KBM-7 (cell line): ENCODE data around the gene REEP2.

Experiments
- DNase-seq: peaks from one replicate; pipeline ENCODE4 v3.0.0-alpha.2; 2015
- in situ Hi-C: fragments of 300-500 bp; cut with MboI; formaldehyde crosslinking; loops from 2 replicates; pipeline ENCODE4 v1.14.3; 2020; ENCODE audit warnings: low sequenced_read_pairs, low pct_unique_long_range_greater_than_20kb, mixed read lengths

REEP2 gene

DNA sequence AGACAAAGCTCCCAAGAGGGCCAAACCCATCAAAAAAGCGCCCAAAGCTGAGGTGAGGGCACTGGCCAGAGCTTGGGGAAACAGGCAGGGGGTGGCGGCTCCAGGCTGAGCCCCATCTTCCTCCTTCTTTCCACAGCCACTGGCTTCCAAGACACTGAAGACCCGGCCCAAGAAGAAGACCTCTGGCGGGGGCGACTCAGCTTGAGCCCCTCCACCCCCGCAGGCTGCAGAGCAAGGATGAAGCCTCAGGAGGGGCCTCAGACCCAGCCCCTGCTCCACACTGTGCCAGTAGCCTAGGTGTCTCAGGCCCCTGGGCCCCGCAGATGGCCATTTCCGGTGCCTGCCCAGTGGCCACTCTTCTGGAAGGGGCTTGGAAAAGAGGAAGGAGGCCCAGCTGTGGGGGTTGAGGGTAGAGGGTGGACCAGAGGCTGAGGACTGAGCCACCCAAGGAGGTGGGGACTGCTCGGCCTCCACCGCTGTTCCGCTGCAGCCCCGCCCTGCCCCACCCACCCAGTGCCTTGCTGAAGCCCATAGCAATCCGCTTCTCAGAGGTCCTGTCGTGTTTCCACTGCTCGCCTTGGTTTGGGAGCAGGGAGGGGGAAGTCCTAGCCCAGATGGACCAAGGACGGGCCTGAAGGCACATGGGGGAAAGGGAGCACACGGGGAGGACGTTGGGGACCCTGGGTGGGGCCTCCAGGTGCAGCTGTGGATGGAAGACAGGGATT is 6.9 kb downstream of the REEP2 start:
- in situ Hi-C loops, result no loop called here
- DNase-seq, result no peak

DNA sequence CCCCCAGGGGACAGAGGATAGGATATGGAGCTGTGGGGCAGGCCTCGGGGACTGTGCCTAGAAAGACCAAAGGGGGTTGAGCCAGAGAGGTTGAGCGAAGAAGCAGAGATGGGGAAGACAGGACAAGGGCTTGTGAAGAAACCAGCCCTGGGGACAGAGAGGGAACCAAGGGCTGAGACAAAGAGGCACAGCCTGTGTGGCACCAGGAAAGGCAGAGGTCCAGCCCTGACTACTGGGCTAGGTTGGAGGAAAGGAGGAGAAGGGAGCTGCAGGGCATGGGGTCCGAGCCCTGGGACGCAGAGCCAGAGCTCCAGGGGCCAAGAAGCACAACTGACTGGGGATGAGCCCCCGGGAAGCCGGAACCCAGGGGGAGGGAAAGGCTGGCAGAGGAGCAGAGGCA is 9.2 kb downstream of the REEP2 start:
- in situ Hi-C loops, result no loop called here
- no peak for DNase-seq

DNA sequence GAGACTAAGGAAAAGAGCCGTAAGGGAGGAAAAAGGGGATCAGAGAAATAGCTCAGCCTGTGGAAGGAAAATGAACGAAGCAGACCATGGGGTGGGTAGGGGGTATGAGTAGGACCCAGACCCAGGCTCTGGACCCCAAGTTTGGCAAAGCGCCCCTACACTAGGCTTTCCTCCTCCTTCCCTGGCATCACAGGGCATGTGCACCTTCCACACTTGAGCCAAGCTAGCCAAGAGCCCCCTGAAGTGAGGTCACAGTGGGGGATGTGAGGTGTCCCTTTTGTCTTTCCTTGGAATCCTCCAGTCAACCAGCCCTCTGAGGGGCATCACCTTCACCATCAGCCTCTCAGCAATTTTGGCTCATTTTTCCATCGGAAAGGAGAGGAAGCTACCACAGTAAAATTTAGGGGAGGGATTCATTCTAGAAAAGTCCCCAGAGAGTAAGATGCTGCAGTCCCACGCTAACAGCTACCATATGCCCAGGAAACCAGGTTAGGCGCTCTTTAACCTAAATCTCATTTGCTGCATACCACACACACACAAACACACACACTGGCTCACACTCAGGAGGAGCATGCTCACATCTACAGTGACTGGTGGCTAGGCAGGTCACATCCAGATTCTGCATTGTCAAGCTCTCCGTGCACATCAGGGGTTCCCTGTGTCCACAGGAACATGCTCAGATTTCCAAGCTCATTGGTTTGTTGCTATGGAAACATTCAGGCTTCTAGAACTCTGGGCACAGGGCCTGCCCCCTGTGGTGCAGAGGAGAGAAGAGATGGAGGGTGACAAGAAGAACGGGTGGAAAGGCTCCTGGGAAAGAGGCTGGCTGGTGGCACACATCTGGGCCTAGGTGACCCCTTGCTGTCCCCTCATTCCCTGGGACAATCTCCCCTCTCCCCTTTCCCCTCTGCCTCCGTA is 9.9 kb downstream of the REEP2 start:
- in situ Hi-C loops, result no loop called here
- no peak for DNase-seq

DNA sequence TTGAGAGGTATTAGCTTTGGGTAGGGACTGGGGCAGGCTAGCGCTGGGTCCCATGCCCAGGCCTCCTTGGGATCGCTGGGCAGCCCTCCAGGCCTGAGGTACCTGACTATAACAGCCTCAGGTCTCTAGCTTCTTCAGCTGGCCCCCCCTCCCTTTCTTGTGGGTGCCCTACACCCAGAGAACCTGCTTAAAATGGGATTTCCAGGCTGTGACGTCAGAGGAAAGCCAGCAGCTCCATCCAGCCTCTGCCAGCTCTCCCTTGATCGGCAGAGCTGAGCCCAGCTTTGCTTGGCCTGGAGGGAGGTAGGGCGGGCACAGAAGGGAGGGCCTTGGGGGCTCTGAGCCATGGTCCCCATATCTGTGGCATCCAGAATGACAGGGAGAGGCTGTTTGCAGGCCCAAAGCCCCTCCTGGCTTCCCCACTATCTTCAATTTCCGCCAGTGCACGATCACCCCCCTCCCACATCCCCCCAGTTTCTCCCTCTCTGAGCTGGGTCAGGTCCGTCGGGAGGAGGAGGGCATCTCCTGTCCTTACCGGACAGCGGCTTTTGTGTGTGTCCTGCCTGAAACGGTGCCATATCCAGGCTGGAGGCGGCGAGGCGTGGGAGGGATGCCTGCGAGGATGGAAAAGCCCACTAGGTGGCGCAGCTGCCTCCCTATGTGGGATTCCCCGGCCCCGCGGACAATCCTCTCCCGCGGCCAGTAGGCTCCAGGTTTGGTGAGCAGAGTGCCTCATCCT is 10.8 kb downstream of the REEP2 start:
- in situ Hi-C loops, result no loop called here

DNA sequence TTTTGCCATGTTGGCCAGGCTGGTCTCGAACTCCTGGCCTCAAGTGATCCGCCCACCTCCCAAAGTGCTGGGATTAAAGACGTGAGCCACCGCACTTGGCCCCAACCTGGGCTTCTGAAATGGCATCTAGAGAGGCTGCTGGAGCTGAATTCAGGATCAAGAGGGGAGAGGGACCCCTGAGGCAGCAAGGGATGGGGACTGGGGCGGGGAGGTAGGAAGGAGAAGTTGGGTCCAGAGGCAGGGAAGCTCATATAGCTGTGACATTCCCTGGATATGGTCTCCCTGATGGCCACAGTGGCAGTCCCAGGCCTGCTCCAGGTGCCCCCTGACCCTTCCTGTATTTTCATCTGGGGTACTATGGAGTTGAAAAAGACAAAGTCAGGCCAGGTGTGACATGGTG is 12.1 kb downstream of the REEP2 start:
- in situ Hi-C loops, result no loop called here
- no peak for DNase-seq

More for the DNA sequence above, 10.8 kb downstream of the REEP2 start:
- peak; percentile 91 for DNase-seq

DNA sequence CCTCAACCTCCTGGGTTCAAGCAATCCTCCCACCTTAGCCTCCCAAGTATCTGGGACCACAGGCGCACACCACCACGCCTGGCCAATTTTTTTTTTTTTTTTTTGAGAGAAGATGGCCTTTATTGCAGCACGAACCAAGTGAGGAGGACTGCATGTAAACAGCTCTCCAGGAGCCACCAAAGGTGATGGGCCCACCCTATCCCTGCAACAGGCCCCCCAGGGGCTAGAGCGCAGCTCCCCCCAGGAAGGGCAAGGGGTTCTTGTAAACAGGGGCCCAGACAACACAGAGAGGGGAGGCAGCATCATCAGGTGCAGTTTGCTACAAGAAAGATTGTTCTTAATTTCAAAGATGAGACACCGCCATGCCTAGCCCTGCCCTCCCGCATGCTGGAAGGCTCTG is 13.9 kb downstream of the REEP2 start:
- in situ Hi-C loops, result no loop called here
- no peak for DNase-seq

DNA sequence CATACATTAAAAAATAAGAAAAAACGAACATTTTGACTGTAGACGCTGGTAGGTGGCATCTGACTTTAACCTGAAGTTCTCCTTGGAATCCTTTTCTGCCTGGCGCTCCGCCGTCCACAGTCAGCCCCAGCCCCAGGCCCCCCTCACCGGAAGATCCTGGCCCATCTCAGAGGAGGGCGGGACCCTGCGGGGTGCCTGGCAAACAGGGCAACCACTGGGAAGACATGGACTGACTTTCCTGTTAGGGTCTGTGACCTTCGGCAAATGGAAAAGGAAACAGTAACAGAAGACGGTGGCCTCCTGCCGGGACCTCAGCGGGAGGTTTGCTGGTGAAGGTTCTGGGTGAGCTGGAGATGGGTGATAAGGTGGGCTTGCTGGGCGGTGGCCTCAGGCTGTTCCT is 14.7 kb downstream of the REEP2 start:
- in situ Hi-C loops, result no loop called here
- DNase-seq, result no peak

DNA sequence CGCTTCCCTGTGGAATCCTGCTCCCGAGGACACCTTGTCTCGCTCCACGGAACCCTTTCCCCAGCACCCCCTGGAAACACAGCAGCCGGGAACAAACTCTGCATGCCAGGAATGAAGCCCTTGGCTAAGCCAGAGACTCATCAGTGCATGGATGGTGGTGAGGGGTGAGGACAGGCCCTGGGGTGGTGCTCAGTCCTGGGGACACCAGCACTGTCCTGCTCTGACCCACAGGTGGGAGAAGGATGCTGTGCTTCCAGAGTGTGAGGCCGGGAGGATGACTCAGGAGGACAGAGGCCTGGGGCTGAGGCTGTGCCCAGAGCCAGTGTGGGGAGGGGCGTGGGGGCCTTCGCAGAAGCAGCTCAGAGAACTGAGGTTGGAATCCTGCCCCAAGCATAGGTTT is 15.3 kb downstream of the REEP2 start:
- no peak for DNase-seq
- in situ Hi-C loops, result no loop called here

DNA sequence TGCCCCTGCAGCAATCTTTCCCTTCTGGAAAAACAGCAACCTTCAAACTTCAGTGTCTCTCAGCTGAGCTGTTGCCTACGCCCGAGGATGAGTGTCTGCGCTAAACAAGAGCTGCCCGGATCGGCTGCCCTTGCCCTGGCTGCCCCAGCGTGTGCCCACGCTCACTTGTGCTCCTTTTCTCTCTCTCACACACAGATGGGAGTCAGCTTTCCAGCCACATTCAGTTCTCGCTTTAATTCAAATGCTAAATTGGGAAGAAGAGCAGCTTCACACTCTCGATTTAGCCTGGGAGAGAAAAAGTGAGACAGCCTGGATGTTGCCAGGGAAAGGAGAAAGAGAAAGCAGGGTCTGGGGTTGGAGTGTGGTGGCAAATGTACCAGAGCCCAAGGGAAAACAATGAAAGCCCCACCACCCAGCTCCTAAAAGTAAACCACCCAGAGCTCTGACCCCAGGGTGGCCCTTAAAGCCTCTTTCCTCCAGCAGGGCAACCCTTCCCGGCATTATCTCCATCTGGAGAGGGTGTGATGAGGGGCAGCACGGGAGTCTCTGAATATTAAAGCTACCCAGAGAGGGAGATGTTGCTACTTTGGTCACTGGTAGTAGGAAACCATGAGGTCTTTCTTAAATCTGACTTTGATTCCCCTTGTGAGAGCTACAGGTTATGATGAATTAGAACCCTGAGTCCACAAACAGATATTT is 16.5 kb downstream of the REEP2 start:
- in situ Hi-C loops, result no loop called here
- no peak for DNase-seq

DNA sequence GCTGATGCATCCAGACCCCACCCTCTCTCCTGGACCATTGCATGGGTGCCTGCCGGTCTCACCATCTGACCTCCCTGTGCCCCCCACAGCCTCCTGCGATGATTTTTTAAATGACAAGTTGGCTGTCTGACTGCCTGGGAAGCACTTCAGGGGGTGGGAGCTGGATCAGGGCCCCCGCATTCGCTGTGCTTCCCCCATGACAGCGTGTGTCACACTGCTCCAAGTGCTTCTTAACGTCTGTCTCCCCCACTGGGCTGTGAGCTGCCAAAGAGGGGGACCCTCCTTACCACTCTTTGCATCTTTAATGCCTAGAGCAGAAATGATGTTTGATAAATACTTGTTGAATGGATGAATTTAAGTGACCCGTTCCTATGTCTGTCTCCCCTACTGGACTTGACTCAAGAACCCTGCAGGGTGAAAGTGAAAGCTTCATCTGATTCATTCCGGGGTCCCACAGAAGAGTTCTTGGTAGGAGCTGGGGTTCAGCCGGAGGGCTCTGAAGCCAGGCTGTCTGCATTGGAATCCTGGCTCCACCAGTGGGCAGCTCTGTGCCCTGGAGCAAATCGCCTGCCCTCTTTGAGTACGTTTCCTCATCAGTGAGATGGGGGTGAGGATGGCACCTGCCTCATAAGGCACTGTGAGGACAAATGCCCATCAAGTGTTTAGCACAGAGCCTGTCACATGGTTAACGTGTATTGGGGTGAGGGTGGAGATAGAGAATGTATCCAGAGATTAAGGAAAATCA is 18.8 kb downstream of the REEP2 start:
- in situ Hi-C loops, result no loop called here
- DNase-seq, result no peak

DNA sequence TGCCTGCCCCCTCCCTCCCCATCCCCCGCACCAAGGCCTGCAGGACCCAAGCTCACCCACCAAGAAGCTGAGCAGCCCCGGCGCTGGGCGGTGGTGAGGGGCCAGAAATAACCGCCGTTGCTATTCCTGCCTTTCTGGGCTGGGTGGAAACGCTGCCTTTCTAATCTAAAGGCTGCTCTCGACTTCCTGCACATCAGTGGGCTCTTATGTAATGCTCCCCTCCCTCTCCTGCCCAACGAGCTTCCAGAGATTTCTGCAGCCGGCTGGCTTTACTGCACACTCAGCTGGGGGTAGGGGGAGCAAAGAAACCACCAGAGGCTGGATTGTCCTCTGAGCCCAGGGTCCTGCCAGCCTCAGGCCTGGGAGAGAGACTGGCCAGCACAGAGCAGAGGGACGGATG is 19.5 kb downstream of the REEP2 start:
- in situ Hi-C loops, result no loop called here
- DNase-seq, result no peak

DNA sequence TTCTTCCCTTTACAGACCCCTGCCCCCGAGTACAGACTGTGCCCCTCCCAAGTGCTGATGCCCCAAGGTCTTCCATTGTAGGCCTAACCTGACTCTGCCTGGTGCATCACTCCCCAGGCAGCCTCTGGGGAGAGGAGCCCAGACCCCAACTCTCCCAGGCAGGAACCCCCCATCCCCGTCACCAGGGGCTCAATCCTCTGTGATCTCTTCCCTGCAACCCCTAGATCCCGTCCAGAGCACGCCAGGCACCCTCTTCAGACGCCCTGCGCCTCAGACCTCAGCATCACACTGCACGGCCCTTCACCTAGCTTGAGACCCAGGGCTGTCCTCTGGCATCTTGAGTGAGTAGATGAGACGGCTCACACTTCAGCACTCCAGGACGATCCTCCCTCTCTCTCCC is 20.0 kb downstream of the REEP2 start:
- in situ Hi-C loops, result no loop called here

DNA sequence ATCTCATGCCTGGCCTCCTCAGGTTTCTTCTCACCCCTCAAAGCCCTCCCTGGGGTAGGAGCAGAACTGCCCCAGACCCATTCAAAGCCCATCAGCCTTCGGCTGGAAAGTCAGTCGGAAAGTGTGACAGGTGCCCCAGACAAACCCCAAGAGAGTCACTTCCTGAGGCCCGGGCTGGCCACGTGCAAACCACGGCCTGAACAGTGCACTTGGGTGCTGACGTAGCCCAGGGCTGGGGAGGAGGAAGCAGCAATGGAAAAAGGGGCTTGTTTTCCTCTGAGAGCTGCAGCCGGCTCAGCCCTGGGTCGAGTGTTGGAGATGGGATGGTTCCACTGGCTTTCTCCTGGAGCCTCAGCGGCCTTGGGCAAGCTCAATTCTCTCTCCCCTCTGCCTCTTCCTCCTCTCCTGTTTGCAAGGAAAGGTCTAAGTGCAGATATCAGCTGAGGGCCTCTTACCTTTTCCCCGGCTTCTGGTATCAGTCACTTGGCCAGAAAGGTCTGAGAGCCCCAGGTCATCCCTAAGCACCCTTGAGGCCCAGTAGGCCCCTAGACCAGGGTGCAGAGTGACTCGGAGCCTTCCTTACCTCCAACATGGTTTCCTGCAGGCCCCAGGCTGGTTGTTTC is 20.6 kb downstream of the REEP2 start:
- DNase-seq, result no peak
- in situ Hi-C loops, result no loop called here

More for the DNA sequence above, 20.0 kb downstream of the REEP2 start:
- no peak for DNase-seq

DNA sequence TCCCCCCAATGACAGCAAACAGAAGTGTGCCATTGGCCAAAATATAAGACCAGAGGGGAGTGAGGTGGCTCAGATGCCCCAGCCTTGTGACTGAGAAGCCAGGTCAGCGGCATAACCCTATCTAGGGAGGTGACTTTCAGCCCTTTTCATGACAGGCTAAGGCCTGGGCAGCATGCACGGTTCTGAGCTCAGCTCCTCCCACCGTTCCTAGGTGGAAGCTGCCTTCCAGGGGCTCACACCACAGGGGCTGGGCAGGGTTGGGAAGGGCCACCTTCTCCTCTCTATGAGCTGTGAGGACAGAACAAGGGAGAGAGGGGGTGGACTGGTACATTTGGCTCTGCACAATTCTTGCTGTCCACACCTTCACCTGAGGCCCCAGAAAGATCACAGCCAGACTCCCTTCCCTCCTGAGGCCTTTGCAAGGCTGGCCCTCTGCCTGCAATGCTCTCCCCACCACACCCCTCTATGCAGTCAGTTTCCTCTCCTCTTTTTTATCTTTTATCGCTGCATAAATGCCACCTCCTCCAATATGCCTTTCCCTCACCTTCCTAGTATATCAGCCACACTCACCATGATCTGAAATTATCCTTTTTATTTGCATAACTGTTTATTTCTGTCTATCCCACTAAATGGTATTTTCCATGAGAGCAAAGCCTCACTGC is 21.3 kb downstream of the REEP2 start:
- in situ Hi-C loops, result no loop called here
- DNase-seq, result no peak

DNA sequence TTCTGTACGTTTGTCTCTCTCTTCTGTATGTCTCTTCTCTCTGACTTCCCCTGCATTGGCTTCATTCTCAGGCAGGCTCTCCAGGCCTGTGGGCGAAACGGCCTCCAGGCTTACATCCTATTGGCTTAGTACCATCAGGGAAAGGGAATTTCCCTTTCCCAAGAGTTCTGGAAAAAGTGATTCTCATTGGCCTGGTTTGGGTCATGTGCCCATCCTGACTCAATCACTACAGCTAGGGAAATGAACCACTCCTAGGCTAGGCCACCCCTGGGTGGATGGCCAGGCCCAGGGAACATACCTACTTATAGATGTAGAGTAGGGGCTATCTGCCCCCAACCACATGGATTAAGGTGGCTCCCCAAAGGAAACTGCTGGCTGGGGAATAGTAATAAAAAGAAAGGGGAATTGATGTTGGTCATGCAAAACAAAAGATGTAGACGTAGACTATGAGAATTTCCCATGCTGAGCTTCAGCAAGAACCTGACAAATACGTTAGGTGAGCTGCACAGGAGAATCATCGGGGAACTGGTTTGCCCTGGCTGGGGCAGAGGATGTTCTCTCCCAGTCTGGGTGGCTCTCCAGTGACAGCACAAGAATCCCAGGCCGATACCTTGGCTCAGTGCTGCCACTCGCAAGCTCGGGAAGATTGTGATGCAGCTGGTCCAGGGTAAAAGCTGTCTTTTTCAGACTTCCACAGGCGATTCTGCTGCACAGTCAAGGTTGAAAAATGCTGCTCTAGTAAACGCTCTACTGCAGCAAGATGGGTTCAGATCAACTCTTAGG is 22.7 kb downstream of the REEP2 start:
- in situ Hi-C loops, result no loop called here
- no peak for DNase-seq

DNA sequence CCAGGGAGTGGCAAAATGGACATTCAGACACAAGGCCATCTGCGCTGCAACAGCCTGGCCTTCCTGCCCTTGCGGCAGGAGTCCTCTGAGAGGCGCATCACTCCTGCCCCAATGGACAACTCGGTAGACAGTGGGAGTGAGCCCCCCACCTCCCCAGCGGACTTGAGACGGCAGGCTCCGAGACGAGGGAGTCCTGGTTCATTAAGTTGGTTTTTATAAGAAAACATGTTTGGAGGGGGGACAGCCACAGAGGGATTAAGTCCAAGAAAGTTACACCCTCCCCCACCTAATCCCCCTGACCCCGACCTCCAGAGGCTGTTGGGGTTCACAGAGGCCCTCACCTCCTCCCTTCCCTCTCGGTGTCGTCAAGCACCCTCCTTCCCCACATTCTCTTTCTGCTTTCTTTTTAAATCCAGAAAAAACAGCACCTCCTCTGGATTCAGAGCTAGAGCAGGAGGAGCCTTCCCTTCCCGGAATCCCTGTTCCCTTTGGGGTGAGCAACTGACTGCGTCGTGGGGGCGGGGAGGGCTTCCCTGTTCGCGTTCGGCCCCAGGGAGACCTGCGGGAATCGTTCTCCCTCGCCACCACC is 24.7 kb downstream of the REEP2 start:
- in situ Hi-C loops, result no loop called here
- no peak for DNase-seq

DNA sequence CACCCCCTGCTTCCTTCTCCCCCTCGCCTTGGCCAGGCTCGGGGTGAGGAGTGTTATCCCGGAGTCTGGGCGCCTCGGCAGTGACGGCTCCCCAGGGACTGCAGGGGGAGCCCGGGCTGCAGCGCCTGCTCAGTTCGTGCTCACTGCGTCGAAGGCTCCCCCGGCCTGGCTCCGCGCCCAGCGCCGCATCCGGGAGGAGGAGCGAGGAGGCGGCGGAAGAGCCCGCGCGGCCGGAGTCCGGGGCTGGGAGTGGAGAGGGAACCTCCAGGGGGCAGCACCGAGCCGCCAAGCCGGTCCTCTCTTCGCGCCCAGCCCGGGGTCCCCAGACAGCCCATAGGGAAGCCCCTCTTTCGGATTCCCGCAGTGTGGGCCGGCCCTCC is 25.1 kb downstream of the REEP2 start:
- in situ Hi-C loops, result no loop called here
- peak; percentile 96 for DNase-seq
